T47D (cell line): ENCODE data around the gene SMTNL1.
"Not testable (repeated sequence)": the region's sequence is repeated elsewhere in the genome, so short reads cannot be mapped to it uniquely, and the experiment has no call there.

Experiments used
- DNase-seq, 2 experiments: peaks; one replicate each; pipeline versions ENCODE4 v3.0.0 to v3.0.0-alpha.2; 2011 to 2012; ENCODE audit warnings: low read depth in 1 of 2, low spot score in 1 of 2
- JUND ChIP-seq: IDR thresholded peaks from 2 replicates; pipeline ENCODE4 v1.6.1; 2012; ENCODE audit warnings: low read depth
- in situ Hi-C: cut with HindIII; loops from 2 replicates; pipeline ENCODE4 v1.10.0; 2016; ENCODE audit warnings: low sequenced_read_pairs, low pct_unique_long_range_greater_than_20kb

SMTNL1 gene

DNA sequence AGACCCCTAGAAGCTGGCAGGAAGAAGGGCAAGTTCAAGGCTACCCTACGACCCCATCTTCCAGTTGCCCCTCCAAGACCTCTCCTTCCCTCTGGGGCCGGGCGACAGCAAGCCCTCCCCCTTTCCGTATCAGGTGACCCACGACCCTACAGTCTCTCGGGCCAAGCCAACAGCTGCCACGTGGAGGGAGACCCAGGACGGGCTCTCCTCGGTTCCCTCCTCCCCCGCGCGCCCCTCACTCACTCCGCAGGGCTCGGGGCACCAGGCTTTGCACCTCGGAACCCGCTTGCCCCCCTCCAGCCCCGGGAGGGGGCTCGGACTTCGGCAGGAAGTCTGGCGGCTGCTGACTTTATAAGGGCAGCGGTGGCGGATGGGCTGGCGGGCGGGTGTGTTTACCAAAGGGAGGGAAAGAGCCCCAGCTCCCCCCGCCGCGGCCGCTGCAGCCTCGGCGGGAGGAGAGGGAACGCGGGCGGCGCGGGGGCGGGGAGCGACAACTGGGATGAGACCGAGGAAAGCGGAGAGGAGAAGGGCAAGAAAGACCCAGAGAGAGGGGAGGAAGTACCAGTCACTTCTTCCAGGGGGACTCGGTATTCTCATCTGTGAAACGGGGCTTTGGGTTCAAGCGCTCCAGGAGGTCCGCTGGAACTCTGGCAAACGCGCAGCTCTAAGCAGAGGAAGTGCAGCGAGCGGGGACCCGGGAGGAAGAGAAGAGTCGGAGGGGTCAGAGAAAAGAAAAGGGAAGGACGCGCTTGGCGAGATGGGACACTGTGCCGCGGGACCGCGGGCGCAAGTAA lies 22.7 kb upstream of the SMTNL1 start:
- no peak for TF ChIP-seq JUND
- in situ Hi-C loops = no loop called here

DNA sequence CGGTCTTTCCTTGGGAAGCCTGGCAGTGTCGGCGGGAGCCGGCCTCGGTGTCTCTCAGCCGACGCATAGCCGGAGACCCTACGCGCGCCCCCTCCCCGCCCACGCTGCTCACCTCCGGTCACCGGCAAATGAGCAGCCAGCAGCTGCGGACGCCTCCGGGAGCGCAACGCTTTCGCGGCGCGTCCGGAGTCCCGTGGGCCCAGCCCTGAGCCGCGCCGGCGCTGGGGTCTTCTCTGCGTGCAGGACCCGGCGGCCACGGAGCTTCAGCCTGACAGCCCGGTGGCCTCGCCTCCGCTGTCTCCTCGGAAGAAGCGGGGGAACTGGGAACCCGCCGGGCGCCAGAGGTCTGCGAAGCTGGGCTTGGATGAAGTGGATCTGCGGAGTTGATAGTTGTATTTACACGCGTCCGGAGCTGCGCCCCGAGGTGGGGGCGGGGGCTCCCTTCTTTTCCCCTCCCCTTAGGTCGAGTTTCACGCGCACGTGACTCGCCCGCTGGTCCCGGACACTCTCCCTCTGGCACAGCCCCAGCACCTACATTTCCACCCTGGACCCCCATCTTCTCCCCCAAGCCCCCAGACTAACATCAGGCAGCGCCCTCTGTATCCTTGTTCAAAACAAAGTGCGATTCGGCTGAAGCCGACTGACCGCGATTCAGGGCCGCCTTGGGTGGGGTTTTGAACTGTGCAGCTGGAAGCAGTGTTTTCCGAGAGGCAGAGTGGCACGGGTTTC lies 21.9 kb upstream of the SMTNL1 start, which contains the start of gene SLC43A1:
Gene SLC43A1 (minus strand): TSS at position 371 of the 729 bp plus-strand sequence. CDS start 1,591 bp downstream, outside the sequence.
- DNase-seq = peak; percentile 40 to 73
- in situ Hi-C loops = no loop called here
- TF ChIP-seq JUND = no peak

More for the DNA sequence above, 22.7 kb upstream of the SMTNL1 start:
- no peak for DNase-seq

- TF ChIP-seq JUND = no peak
- in situ Hi-C loops = no loop called here
- no peak for DNase-seq
Measured at GRCh38 chr11:57516061-57516443, 21.3 kb upstream of the SMTNL1 start.

DNA sequence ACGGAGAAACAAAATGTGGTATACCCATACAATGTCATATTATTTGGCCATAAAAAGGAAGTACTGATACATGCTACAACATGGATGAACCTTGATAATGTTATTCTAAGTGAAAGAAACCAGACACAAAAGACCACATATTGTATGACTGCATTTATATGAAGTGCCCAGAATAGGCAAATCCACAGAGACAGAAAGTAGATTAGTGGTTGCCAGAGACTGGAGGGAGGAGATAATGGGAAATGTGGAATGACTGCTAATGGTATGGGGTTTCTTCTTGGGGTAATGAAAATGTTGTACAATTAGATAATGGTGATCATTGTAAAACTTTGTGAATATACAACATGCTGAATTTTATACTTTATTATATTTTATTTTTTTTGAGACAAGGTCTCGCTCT lies 16.3 kb upstream of the SMTNL1 start:
- DNase-seq = no peak
- no peak for TF ChIP-seq JUND
- in situ Hi-C loops = no loop called here

DNA sequence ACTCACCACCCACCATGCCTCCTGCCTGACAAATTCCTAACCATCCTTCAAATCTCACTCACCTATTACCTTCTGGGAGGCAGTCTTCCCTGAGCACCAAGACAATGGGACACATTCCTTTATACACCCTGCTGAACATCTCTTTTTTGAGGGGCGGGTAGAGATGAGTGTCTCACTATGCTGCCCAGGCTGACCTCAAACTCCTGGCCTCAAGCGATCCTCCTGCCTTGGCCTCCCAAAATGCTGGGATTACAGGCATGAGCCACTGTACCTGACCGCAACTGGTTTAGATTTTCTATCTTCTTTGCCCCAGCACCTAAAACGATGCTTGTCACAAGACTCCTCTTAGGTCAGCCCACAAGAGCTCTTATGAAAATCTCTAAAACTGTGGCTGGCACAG lies 14.0 kb upstream of the SMTNL1 start:
- DNase-seq = no peak
- in situ Hi-C loops = no loop called here
- TF ChIP-seq JUND = no peak

DNA sequence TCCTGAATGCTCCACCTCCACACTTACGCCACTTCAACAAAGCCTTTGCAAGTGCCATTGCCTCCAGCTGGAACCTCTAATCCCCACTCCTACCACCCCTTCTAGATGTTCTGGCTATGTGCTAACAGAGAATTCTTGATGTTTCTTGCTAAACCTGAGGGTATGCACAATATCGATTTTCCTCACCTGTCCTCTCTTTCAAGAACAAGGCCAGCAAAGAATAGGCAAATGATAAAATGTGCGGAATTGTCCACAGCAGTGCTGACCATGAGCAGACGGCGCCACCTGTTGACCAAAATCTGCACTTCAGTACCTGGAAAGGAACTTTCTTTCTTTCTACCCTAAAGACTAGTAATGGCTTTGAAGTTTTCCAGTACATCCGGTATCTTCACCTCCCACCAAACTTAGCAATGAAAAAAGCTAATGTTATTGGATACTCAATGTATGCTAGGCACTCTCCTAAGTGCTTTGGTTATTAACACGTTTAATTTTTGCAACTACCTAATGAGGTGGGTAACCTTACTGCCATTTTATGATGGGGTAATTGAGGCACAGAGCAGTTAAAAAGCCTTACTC lies 10.3 kb upstream of the SMTNL1 start:
- in situ Hi-C loops = no loop called here
- peak in 1 of 2 experiments; percentile 80 for DNase-seq
- TF ChIP-seq JUND = no peak

- DNase-seq = no peak
- in situ Hi-C loops = no loop called here
- TF ChIP-seq JUND = no peak
Measured at GRCh38 chr11:57529012-57529411, 8.4 kb upstream of the SMTNL1 start.

- no peak for DNase-seq
- TF ChIP-seq JUND = no peak
- in situ Hi-C loops = no loop called here
Measured at GRCh38 chr11:57530215-57530595, 7.2 kb upstream of the SMTNL1 start.

- in situ Hi-C loops = no loop called here
- DNase-seq = peak; percentile 95 to 100
- TF ChIP-seq JUND = no peak
Measured at GRCh38 chr11:57530596-57531507, 6.5 kb upstream of the SMTNL1 start, which contains the start of gene TIMM10. Gene TIMM10, minus strand, starts transcription at chr11:57530754. Its CDS starts 565 bp downstream, at chr11:57530189.

- DNase-seq, in situ Hi-C loops: not testable (repeated sequence)
Measured at GRCh38 chr11:57534449-57534848, 2.9 kb upstream of the SMTNL1 start.

DNA sequence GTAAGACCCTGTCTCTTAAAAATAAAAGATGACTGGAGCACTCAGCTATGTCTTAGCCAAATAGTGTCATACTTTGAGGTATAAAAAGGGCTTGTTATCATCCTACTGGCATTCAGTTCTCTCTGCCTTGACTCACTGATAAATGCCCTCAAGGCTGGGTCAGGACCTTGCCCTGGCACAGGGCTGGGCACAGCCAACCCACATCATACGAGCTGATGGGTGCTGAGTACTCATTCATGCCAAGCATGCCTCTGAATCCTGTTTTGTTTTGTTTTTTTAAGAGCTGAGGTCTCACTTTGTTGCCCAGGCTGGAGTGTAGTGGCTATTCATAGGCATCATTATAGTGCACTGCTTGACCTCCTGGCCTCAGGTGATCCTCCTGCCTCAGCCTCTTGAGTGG lies 1.9 kb downstream of the SMTNL1 start:
- DNase-seq = no peak

GRCh38 chr11:57541169-57541568 lies 3.8 kb downstream of the SMTNL1 start:
- TF ChIP-seq JUND = no peak
- in situ Hi-C loops = no loop called here
- no peak for DNase-seq

More for the DNA sequence above, 1.9 kb downstream of the SMTNL1 start:
- in situ Hi-C loops = no loop called here
- TF ChIP-seq JUND = no peak
